LNCaP clone FGC (cell line): ENCODE data around the gene ZNF747.

ENCODE experiments used
- DNase-seq: peaks from one replicate; pipeline ENCODE4 v3.0.0-alpha.2; 2011; ENCODE audit warnings: low read depth
- H3K4me3 ChIP-seq: 2 replicates; pipeline ENCODE4 v1.5.1; 2011; ENCODE audit warnings: mild to moderate bottlenecking, low read depth, low read length, control low read depth
- CTCF ChIP-seq: IDR thresholded peaks from 2 replicates; pipeline ENCODE4 v1.5.1; 2012; ENCODE audit warnings: mild to moderate bottlenecking; ENCODE audit not compliant: control insufficient read depth, insufficient read depth; ENCODE audit errors: extremely low read depth

Gene ZNF747

GRCh38 chr16:30557707-30557956, 23.0 kb upstream of the ZNF747 start:
- TF ChIP-seq CTCF: no peak
- DNase-seq: no peak
- peak overlapping the region; percentile 81 for H3K4me3 ChIP-seq

GRCh38 chr16:30556125-30556473, 21.4 kb upstream of the ZNF747 start:
- no peak for TF ChIP-seq CTCF
- H3K4me3 ChIP-seq: no peak overlapping the region
- peak; percentile 70 for DNase-seq

GRCh38 chr16:30555315-30556124, 20.9 kb upstream of the ZNF747 start:
- H3K4me3 ChIP-seq: no peak overlapping the region
- TF ChIP-seq CTCF: no peak
- DNase-seq: no peak

GRCh38 chr16:30554557-30555314, 20.1 kb upstream of the ZNF747 start:
- no peak overlapping the region for H3K4me3 ChIP-seq
- DNase-seq: no peak
- TF ChIP-seq CTCF: no peak

GRCh38 chr16:30553393-30553899, 18.8 kb upstream of the ZNF747 start:
- DNase-seq: no peak
- TF ChIP-seq CTCF: no peak
- H3K4me3 ChIP-seq: no peak overlapping the region

GRCh38 chr16:30552956-30553355, 18.3 kb upstream of the ZNF747 start:
- H3K4me3 ChIP-seq: no peak overlapping the region
- no peak for DNase-seq
- no peak for TF ChIP-seq CTCF
